Measurements from ENCODE around the gene DUSP22. TPM values are rescaled to one million over a fixed set of nuclear protein-coding genes. Genes with fewer than 3 reads are reported as not detected.

DUSP22 gene
- total RNA-seq, 1 donor from 2014 or later = 34.9 TPM

GRCh38 chr6:337805-338368, 45.6 kb downstream of the DUSP22 start:
- Histone ChIP-seq H3K27ac (ENCODE audit: low read depth, low read length) (no peak overlapping the region), H3K4me3 (ENCODE audit: insufficient read depth, low read depth, low read length) (no peak overlapping the region), H2AFZ (ENCODE audit: low read depth, low read length) (no peak overlapping the region), H3K9ac (ENCODE audit: low read length) (no peak overlapping the region), H3K4me2 (ENCODE audit: low read length) (no peak overlapping the region), H3K36me3 (ENCODE audit: insufficient read depth, low read length) (no peaks in the 10 kb centered on the region), H3K9me3 (ENCODE audit: insufficient read depth, low read depth, low read length) (no peaks in the 10 kb centered on the region), H4K20me1 (ENCODE audit: insufficient read depth, low read length) (peaks cover 7% of the 10 kb centered on the region), H3K79me2 (ENCODE audit: insufficient read depth, low read length) (no peaks in the 10 kb centered on the region), H3K27me3 (ENCODE audit: insufficient read depth, low read length) (no peaks in the 10 kb centered on the region), H3K4me1 (ENCODE audit: insufficient read depth, low read length) (no peaks in the 10 kb centered on the region)
- peaks cover 11% of the 10 kb centered on the region for H3K4me1 Mint-ChIP-seq (ENCODE audit: low read depth, unreplicated experiment)
- no peak overlapping the region for H3K4me3 Mint-ChIP-seq (ENCODE audit: unreplicated experiment)
- DNase-seq (ENCODE audit: low read depth) (no peak), FAIRE-seq (no peak)
- H3K27me3 Mint-ChIP-seq (ENCODE audit: low read depth, unreplicated experiment) = no peaks in the 10 kb centered on the region
- TF ChIP-seq CTCF (IDR thresholded peaks at IDR 0.05; ENCODE audit: insufficient read depth, low read depth, low read length) (no peak), EZH2 (IDR thresholded peaks at IDR 0.05; ENCODE audit: insufficient read depth, low read length) (no peak)
- peaks cover 3% of the 10 kb centered on the region for H3K9me3 Mint-ChIP-seq (ENCODE audit: unreplicated experiment)
- H3K27ac Mint-ChIP-seq (ENCODE audit: unreplicated experiment) = peak overlapping the region; percentile 4
- H3K36me3 Mint-ChIP-seq (ENCODE audit: low read depth, unreplicated experiment) = peaks cover 5% of the 10 kb centered on the region

- no peak overlapping the region for H2AFZ ChIP-seq (ENCODE audit: low read depth, low read length)
- Mint-ChIP-seq H3K27me3 (ENCODE audit: low read depth, unreplicated experiment) (no peaks in the 10 kb centered on the region), H3K9me3 (ENCODE audit: unreplicated experiment) (peaks cover 8% of the 10 kb centered on the region), H3K27ac (ENCODE audit: unreplicated experiment) (no peak overlapping the region), H3K4me3 (ENCODE audit: unreplicated experiment) (no peak overlapping the region), H3K36me3 (ENCODE audit: low read depth, unreplicated experiment) (peaks cover 9% of the 10 kb centered on the region), H3K4me1 (ENCODE audit: low read depth, unreplicated experiment) (peaks cover 8% of the 10 kb centered on the region)
- H3K27ac ChIP-seq (ENCODE audit: low read depth, low read length) = no peak overlapping the region
- H3K27me3 ChIP-seq (ENCODE audit: insufficient read depth, low read length) = no peaks in the 10 kb centered on the region
- no peak overlapping the region for H3K4me3 ChIP-seq (ENCODE audit: insufficient read depth, low read depth, low read length)
- no peak for TF ChIP-seq CTCF (IDR thresholded peaks at IDR 0.05; ENCODE audit: insufficient read depth, low read depth, low read length)
- TF ChIP-seq EZH2 (IDR thresholded peaks at IDR 0.05; ENCODE audit: insufficient read depth, low read length) = no peak
- no peak for DNase-seq (ENCODE audit: low read depth)
- H3K4me2 ChIP-seq (ENCODE audit: low read length) = no peak overlapping the region
- no peaks in the 10 kb centered on the region for H3K4me1 ChIP-seq (ENCODE audit: insufficient read depth, low read length)
- H3K36me3 ChIP-seq (ENCODE audit: insufficient read depth, low read length) = no peaks in the 10 kb centered on the region
- no peaks in the 10 kb centered on the region for H3K79me2 ChIP-seq (ENCODE audit: insufficient read depth, low read length)
- FAIRE-seq = no peak
- H3K9me3 ChIP-seq (ENCODE audit: insufficient read depth, low read depth, low read length) = no peaks in the 10 kb centered on the region
- H3K9ac ChIP-seq (ENCODE audit: low read length) = no peak overlapping the region
- H4K20me1 ChIP-seq (ENCODE audit: insufficient read depth, low read length) = peaks cover 11% of the 10 kb centered on the region
Observed at GRCh38 chr6:338815-339262, 46.6 kb downstream of the DUSP22 start.

GRCh38 chr6:339480-339879, 47.2 kb downstream of the DUSP22 start:
- H3K4me2 ChIP-seq (ENCODE audit: low read length) = no peak overlapping the region
- no peaks in the 10 kb centered on the region for H3K9me3 ChIP-seq (ENCODE audit: insufficient read depth, low read depth, low read length)
- peaks cover 14% of the 10 kb centered on the region for H4K20me1 ChIP-seq (ENCODE audit: insufficient read depth, low read length)
- no peaks in the 10 kb centered on the region for H3K27me3 ChIP-seq (ENCODE audit: insufficient read depth, low read length)
- no peak for TF ChIP-seq EZH2 (IDR thresholded peaks at IDR 0.05; ENCODE audit: insufficient read depth, low read length)
- TF ChIP-seq CTCF (IDR thresholded peaks at IDR 0.05; ENCODE audit: insufficient read depth, low read depth, low read length) = no peak
- peaks cover 8% of the 10 kb centered on the region for H3K4me1 Mint-ChIP-seq (ENCODE audit: low read depth, unreplicated experiment)
- H3K36me3 Mint-ChIP-seq (ENCODE audit: low read depth, unreplicated experiment) = peaks cover 9% of the 10 kb centered on the region
- H3K9ac ChIP-seq (ENCODE audit: low read length) = no peak overlapping the region
- peaks cover 10% of the 10 kb centered on the region for H3K9me3 Mint-ChIP-seq (ENCODE audit: unreplicated experiment)
- H3K27ac ChIP-seq (ENCODE audit: low read depth, low read length) = no peak overlapping the region
- H2AFZ ChIP-seq (ENCODE audit: low read depth, low read length) = no peak overlapping the region
- no peak overlapping the region for H3K27ac Mint-ChIP-seq (ENCODE audit: unreplicated experiment)
- FAIRE-seq = no peak
- no peaks in the 10 kb centered on the region for H3K27me3 Mint-ChIP-seq (ENCODE audit: low read depth, unreplicated experiment)
- no peaks in the 10 kb centered on the region for H3K36me3 ChIP-seq (ENCODE audit: insufficient read depth, low read length)
- peaks cover 2% of the 10 kb centered on the region for H3K4me1 ChIP-seq (ENCODE audit: insufficient read depth, low read length)
- H3K4me3 Mint-ChIP-seq (ENCODE audit: unreplicated experiment) = no peak overlapping the region
- no peaks in the 10 kb centered on the region for H3K79me2 ChIP-seq (ENCODE audit: insufficient read depth, low read length)
- DNase-seq (ENCODE audit: low read depth) = no peak
- H3K4me3 ChIP-seq (ENCODE audit: insufficient read depth, low read depth, low read length) = no peak overlapping the region
